IMR-90 (cell line): Measurements from ENCODE around the gene TSC1. TPM values are rescaled to one million over a fixed set of nuclear protein-coding genes. Genes with fewer than 3 reads are reported as not detected.

ENCODE experiments used
- ATAC-seq: fragments of 200-7000 bp; cut with Tn5 transposase; 2 replicates; pipeline ENCODE4 v1.9.1; 2020; ENCODE audit warnings: low read depth, mild to moderate bottlenecking, moderate library complexity
- BruUV-seq: library from RNA; stranded (reverse); fragments of 400-500 nt; replicated peaks from 2 replicates; lab custom pipeline; 2021; lab: Mats Ljungman, UMichigan
- CTCF ChIA-PET: fragments of 300-600 bp; formaldehyde crosslinking; extraction: SDS; loops from one replicate; lab custom pipeline; 2021; ENCODE audit warnings: antibody characterized with exemption; lab: Yijun Ruan, JAX
- POLR2A ChIA-PET: fragments of 300-600 bp; sonication (Branson Sonifier 250); formaldehyde crosslinking; loops from one replicate; lab custom pipeline; 2022; ENCODE audit warnings: antibody characterized with exemption; ENCODE audit not compliant: unreplicated experiment; lab: Charles Lee
- DNase-seq: peaks from one replicate; pipeline ENCODE4 v3.0.0; 2013
- H2AFZ ChIP-seq: replicated peaks from 2 replicates; pipeline ENCODE3; 2013; ENCODE audit warnings: low read length, mild to moderate bottlenecking; ENCODE audit not compliant: poor library complexity
- H2AK5ac ChIP-seq: 2 replicates; pipeline ENCODE4 v1.6.1; 2013; ENCODE audit warnings: low read depth, low read length, inconsistent platforms
- H2AK9ac ChIP-seq: replicated peaks from 2 replicates; pipeline ENCODE3; 2013; ENCODE audit warnings: mild to moderate bottlenecking, low read depth, low read length, moderate library complexity; ENCODE audit not compliant: poor library complexity
- H2BK120ac ChIP-seq: 2 replicates; pipeline ENCODE4 v1.6.1; 2013; ENCODE audit warnings: low read depth, low read length, inconsistent platforms
- H2BK15ac ChIP-seq: 3 replicates; pipeline ENCODE4 v1.6.1; 2013; ENCODE audit warnings: low read depth, low read length, inconsistent platforms
- H2BK20ac ChIP-seq: 2 replicates; pipeline ENCODE4 v1.6.1; 2013; ENCODE audit warnings: low read depth, mild to moderate bottlenecking, inconsistent platforms, low read length, moderate library complexity
- H2BK5ac ChIP-seq: 2 replicates; pipeline ENCODE4 v1.6.1; 2013; ENCODE audit warnings: mild to moderate bottlenecking, low read depth, low read length, inconsistent platforms; ENCODE audit not compliant: poor library complexity, severe bottlenecking
- H3K14ac ChIP-seq: replicated peaks from 2 replicates; pipeline ENCODE4 v1.6.1; 2013; ENCODE audit warnings: low read depth, low read length, inconsistent platforms
- H3K18ac ChIP-seq: 2 replicates; pipeline ENCODE4 v1.6.1; 2013; ENCODE audit warnings: low read depth, low read length, control low read depth
- H3K23ac ChIP-seq: 2 replicates; pipeline ENCODE4 v1.6.1; 2013; ENCODE audit warnings: low read depth, low read length, inconsistent platforms
- H3K27ac ChIP-seq: 2 replicates; pipeline ENCODE4 v1.5.1; 2013; ENCODE audit warnings: mild to moderate bottlenecking, control low read depth, low read length; ENCODE audit not compliant: insufficient read depth
- H3K27me3 ChIP-seq: 2 replicates; pipeline ENCODE4 v1.6.1; 2013; ENCODE audit warnings: low read length; ENCODE audit not compliant: control insufficient read depth, insufficient read depth
- H3K36me3 ChIP-seq: 2 replicates; pipeline ENCODE4 v1.6.1; 2013; ENCODE audit warnings: low read length, mixed read lengths; ENCODE audit not compliant: control insufficient read depth, insufficient read depth
- H3K4ac ChIP-seq: 2 replicates; pipeline ENCODE4 v1.6.1; 2013; ENCODE audit warnings: low read depth, low read length, inconsistent platforms
- H3K4me1 ChIP-seq: 2 replicates; pipeline ENCODE4 v1.6.1; 2013; ENCODE audit warnings: low read length, mixed read lengths; ENCODE audit not compliant: control insufficient read depth, insufficient read depth
- H3K4me2 ChIP-seq: 2 replicates; pipeline ENCODE4 v1.6.1; 2013; ENCODE audit warnings: low read depth, mild to moderate bottlenecking, control low read depth, low read length, moderate library complexity
- H3K4me3 ChIP-seq: 2 replicates; pipeline ENCODE4 v1.5.1; 2013; ENCODE audit warnings: low read depth, mild to moderate bottlenecking, control low read depth, low read length, moderate library complexity; ENCODE audit not compliant: insufficient read depth
- H3K56ac ChIP-seq: 2 replicates; pipeline ENCODE4 v1.6.1; 2013; ENCODE audit warnings: low read length, inconsistent platforms; ENCODE audit not compliant: insufficient read depth; ENCODE audit errors: extremely low read depth
- H3K79me1 ChIP-seq, 2 experiments: 2 replicates each; pipeline ENCODE4 v1.6.1; 2013; ENCODE audit warnings: low read length in 2 of 2, inconsistent platforms in 1 of 2, low read depth in 1 of 2
- H3K9ac ChIP-seq: 2 replicates; pipeline ENCODE4 v1.6.1; 2013; ENCODE audit warnings: low read depth, low read length, control low read depth
- H3K9me1 ChIP-seq: 2 replicates; pipeline ENCODE4 v1.6.1; 2013; ENCODE audit warnings: low read length, inconsistent platforms; ENCODE audit not compliant: insufficient read depth
- H3K9me3 ChIP-seq: 2 replicates; pipeline ENCODE4 v1.6.1; 2013; ENCODE audit warnings: low read length; ENCODE audit not compliant: control insufficient read depth, insufficient read depth
- H4K20me1 ChIP-seq: 2 replicates; pipeline ENCODE4 v1.6.1; 2013; ENCODE audit warnings: low read length, inconsistent platforms; ENCODE audit not compliant: insufficient read depth
- H4K5ac ChIP-seq: 2 replicates; pipeline ENCODE4 v1.6.1; 2013; ENCODE audit warnings: mild to moderate bottlenecking, low read depth, low read length, control low read depth
- H4K8ac ChIP-seq, 2 experiments: 2 replicates each; pipeline ENCODE4 v1.6.1; 2013; ENCODE audit warnings: low read depth in 2 of 2, low read length in 2 of 2, control low read depth in 1 of 2, inconsistent platforms in 1 of 2
- H4K91ac ChIP-seq: 2 replicates; pipeline ENCODE4 v1.6.1; 2013; ENCODE audit warnings: low read depth, low read length, inconsistent platforms; ENCODE audit not compliant: insufficient read depth
- BHLHE40 ChIP-seq: fragments of 150-350 bp; IDR thresholded peaks from 2 replicates; pipeline ENCODE4 v1.6.1; 2016; ENCODE audit warnings: mild to moderate bottlenecking, low read depth, low read length
- CEBPB ChIP-seq: IDR thresholded peaks from 2 replicates; pipeline ENCODE4 v1.6.1; 2012; ENCODE audit warnings: low read depth, low read length, improper control_type of control experiment
- WGBS, 2 experiments: methylation state at CpG; one replicate each; pipeline versions ENCODE4 v1.1.5 to v1.1.7; 2013; ENCODE audit warnings: missing lambda C conversion rate in 2 of 2; ENCODE audit not compliant: insufficient read length in 1 of 2; ENCODE audit errors: extremely low coverage in 2 of 2; 5-methylcytosine and 5-hydroxymethylcytosine counted together
- dilution Hi-C: fragments of 300-500 bp; cut with HindIII; formaldehyde crosslinking; loops from one replicate; pipeline ENCODE4 v1.14.3; 2018; ENCODE audit warnings: low sequenced_read_pairs; ENCODE audit not compliant: unreplicated experiment
- in situ Hi-C: fragments of 300-500 bp; cut with MboI; formaldehyde crosslinking; loops from 3 replicates; pipeline ENCODE4 v1.14.3; 2019; ENCODE audit warnings: low sequenced_read_pairs, inconsistent platforms, mixed read lengths
- intact Hi-C: fragments of 100-400 bp; cut with micrococcal nuclease; formaldehyde crosslinking; loops from 2 replicates; pipeline ENCODE4 v1.10.0; 2022
- polyA plus RNA-seq, 3 experiments: library from polyadenylated mRNA; depleted of rRNA; stranded (reverse); fragments of >200 nt; gene quantifications; 2 replicates each; pipeline ENCODE4 v1.2.3, GENCODE V29; 2012; ENCODE audit warnings: low replicate concordance in 1 of 3
- total RNA-seq: library from RNA; depleted of rRNA; stranded (reverse); fragments of >200 nt; gene quantifications from 2 replicates; pipeline ENCODE4 v1.2.3, GENCODE V29; 2012
- TF ChIP-seq, protein P1 (sequence below): fragments of 150-350 bp; IDR thresholded peaks from 2 replicates; pipeline ENCODE4 v1.6.1; 2017; ENCODE audit warnings: mild to moderate bottlenecking, antibody characterized with exemption, low read length, low read depth

TSC1 gene
- total and polyA plus RNA-seq, 2 of the 4 experiments (the other 2 are of a cell fraction), result 25.7 to 56.3 TPM

DNA sequence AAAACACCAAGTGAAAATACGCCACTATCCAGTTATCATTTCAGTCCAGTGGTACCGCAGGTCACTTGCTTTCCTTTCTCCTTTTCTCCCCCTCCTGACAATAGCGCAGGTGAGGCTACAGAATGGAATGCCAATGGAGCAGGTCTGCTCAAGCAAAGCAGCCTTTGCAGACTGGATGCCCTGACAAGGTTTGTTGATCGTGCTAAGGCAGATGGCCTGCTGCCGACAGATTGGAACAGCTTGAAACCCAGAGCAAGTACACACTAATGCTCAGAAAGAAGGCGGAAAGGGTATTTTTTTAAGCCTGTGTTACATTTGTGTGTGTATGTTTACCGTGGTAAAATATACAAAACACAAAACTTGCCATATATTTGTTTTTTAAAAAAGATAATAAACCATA is 46.4 kb downstream of the TSC1 start:
- no peak overlapping the region for H3K4me2 ChIP-seq
- no peak for DNase-seq
- H3K4me1 ChIP-seq, result no peaks in the 10 kb centered on the region
- no peak overlapping the region for H2BK5ac ChIP-seq
- H4K5ac ChIP-seq, result no peak overlapping the region
- H4K8ac ChIP-seq, result no peak overlapping the region
- H2BK15ac ChIP-seq, result no peak overlapping the region
- H3K4me3 ChIP-seq, result no peak overlapping the region
- no peak overlapping the region for H2BK20ac ChIP-seq
- no peak overlapping the region for H4K91ac ChIP-seq
- no peak overlapping the region for H2BK120ac ChIP-seq
- POLR2A ChIA-PET, result no interaction called here
- no peaks in the 10 kb centered on the region for H3K9me3 ChIP-seq
- no peaks in the 10 kb centered on the region for H3K9me1 ChIP-seq
- H3K56ac ChIP-seq, result no peak overlapping the region
- peaks cover 11% of the 10 kb centered on the region; the same call in 1 of the 2 replicates for H4K20me1 ChIP-seq
- no TSS peak for BruUV-seq
- TF ChIP-seq, protein P1, sequence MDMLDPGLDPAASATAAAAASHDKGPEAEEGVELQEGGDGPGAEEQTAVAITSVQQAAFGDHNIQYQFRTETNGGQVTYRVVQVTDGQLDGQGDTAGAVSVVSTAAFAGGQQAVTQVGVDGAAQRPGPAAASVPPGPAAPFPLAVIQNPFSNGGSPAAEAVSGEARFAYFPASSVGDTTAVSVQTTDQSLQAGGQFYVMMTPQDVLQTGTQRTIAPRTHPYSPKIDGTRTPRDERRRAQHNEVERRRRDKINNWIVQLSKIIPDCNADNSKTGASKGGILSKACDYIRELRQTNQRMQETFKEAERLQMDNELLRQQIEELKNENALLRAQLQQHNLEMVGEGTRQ, result no peak
- TF ChIP-seq BHLHE40, result no peak
- no peak for TF ChIP-seq CEBPB
- in situ Hi-C loops, result no loop called here
- no peaks in the 10 kb centered on the region for H3K79me1 ChIP-seq
- no peak overlapping the region for H3K18ac ChIP-seq
- H2AFZ ChIP-seq, result no peak overlapping the region
- no peak overlapping the region for H2AK9ac ChIP-seq
- intact Hi-C loops, result no loop called here
- no peak overlapping the region for H3K14ac ChIP-seq
- no peaks in the 10 kb centered on the region for H3K27me3 ChIP-seq
- H2AK5ac ChIP-seq, result no peak overlapping the region
- ATAC-seq, result no peak
- peaks cover 59% of the 10 kb centered on the region for H3K36me3 ChIP-seq
- no peak overlapping the region for H3K27ac ChIP-seq
- 100% methylated on average over 1 of the region's 7 CpGs; no CpG with 5 or more reads in 1 of the 2 experiments for WGBS, 2 experiments
- no peak overlapping the region for H3K4ac ChIP-seq
- dilution Hi-C loops, result no loop called here
- H3K23ac ChIP-seq, result no peak overlapping the region
- H3K9ac ChIP-seq, result no peak overlapping the region
- CTCF ChIA-PET, result no interaction called here
